Forelimb muscle (tissue), 1 donor: ENCODE results near the gene FXYD5. TPM values are rescaled to one million over a fixed set of nuclear protein-coding genes. Genes with fewer than 3 reads are reported as not detected.

Source experiments
- DNase-seq: peaks from one replicate; pipeline ENCODE4 v3.0.0-alpha.2; 2013; ENCODE audit warnings: low read depth
- polyA plus RNA-seq: library from polyadenylated mRNA; unstranded; fragments of 120-200 nt; gene quantifications from one replicate; pipeline ENCODE4 v1.2.1, GENCODE V29; 2013; ENCODE audit not compliant: insufficient read length

FXYD5 gene
- polyA plus RNA-seq, 1 donor = 16.2 TPM

GRCh38 chr19:35212241-35212640, 57.7 kb downstream of the FXYD5 start:
- DNase-seq = no peak

GRCh38 chr19:35213663-35214632, 59.4 kb downstream of the FXYD5 start:
- peak; percentile 55 for DNase-seq

GRCh38 chr19:35214766-35215422, 60.4 kb downstream of the FXYD5 start:
- no peak for DNase-seq

GRCh38 chr19:35216016-35216832, 61.7 kb downstream of the FXYD5 start:
- DNase-seq = no peak

- DNase-seq = no peak
These were observed 62.5 kb downstream of the FXYD5 start for GRCh38 chr19:35216833-35217648.

- DNase-seq = no peak
These were observed 63.1 kb downstream of the FXYD5 start for GRCh38 chr19:35217649-35217990.

GRCh38 chr19:35219008-35219407, 64.5 kb downstream of the FXYD5 start:
- DNase-seq = no peak

Other genes with a start within 250 kb of the FXYD5 start
- 3.6 TPM for gene ZNF30, start 227.8 kb upstream of the FXYD5 start, polyA plus RNA-seq
- gene ZNF792, start 190.5 kb upstream of the FXYD5 start, polyA plus RNA-seq = 2.0 TPM
- 41.0 TPM for gene GRAMD1A, start 154.4 kb upstream of the FXYD5 start, polyA plus RNA-seq
- 6.3 TPM for gene SCN1B, start 124.3 kb upstream of the FXYD5 start, polyA plus RNA-seq
- gene HPN, start 113.0 kb upstream of the FXYD5 start, polyA plus RNA-seq = 0.23 TPM
- 0.42 TPM for gene FXYD3, start 38.9 kb upstream of the FXYD5 start, polyA plus RNA-seq
- 9.0 TPM for gene LGI4, start 19.7 kb upstream of the FXYD5 start, polyA plus RNA-seq
- gene FXYD1, start 15.9 kb upstream of the FXYD5 start, polyA plus RNA-seq = 261 TPM
- gene FXYD7, start 11.5 kb upstream of the FXYD5 start, polyA plus RNA-seq = 1.0 TPM
- not detected for gene FAM187B, start 74.0 kb downstream of the FXYD5 start, polyA plus RNA-seq
- 3.7 TPM for gene LSR, start 94.3 kb downstream of the FXYD5 start, polyA plus RNA-seq
- gene USF2, start 114.2 kb downstream of the FXYD5 start, polyA plus RNA-seq = 100 TPM
- 0.15 TPM for gene HAMP, start 127.8 kb downstream of the FXYD5 start, polyA plus RNA-seq
- 0.33 TPM for gene MAG, start 137.4 kb downstream of the FXYD5 start, polyA plus RNA-seq
- 0.82 TPM for gene CD22, start 174.5 kb downstream of the FXYD5 start, polyA plus RNA-seq
- not detected for gene FFAR1, start 193.2 kb downstream of the FXYD5 start, polyA plus RNA-seq
- 0.08 TPM for gene FFAR3, start 203.7 kb downstream of the FXYD5 start, polyA plus RNA-seq
- gene GPR42, start 216.3 kb downstream of the FXYD5 start, polyA plus RNA-seq = not detected